K562 (cell line): ENCODE data around the gene ATP13A4. TPM values are rescaled to one million over a fixed set of nuclear protein-coding genes. Genes with fewer than 3 reads are reported as not detected.

ENCODE experiments used
- ATAC-seq: fragments of 200-7000 bp; cut with Tn5 transposase; 3 replicates; pipeline ENCODE4 v1.9.1; 2020; ENCODE audit warnings: moderate library complexity
- BruUV-seq: library from RNA; stranded (reverse); fragments of 400-500 nt; replicated peaks from 2 replicates; lab custom pipeline; 2021; lab: Mats Ljungman, UMichigan
- CTCF ChIA-PET: fragments of 300-600 bp; formaldehyde crosslinking; extraction: SDS; loops from one replicate; lab custom pipeline; 2021; ENCODE audit warnings: low intra/inter-chr PET ratio; lab: Yijun Ruan, JAX
- POLR2A ChIA-PET: fragments of 300-600, 350-650 bp; sonication (Branson Sonifier 250); formaldehyde crosslinking; extraction: SDS; loops from one replicate; lab custom pipeline; 2021; ENCODE audit warnings: antibody characterized with exemption, inconsistent platforms; lab: Yijun Ruan, JAX
- DNase-seq, 4 experiments: peaks; one replicate each; pipeline versions ENCODE4 v3.0.0 to v3.0.0-alpha.2; 2011 to 2018; ENCODE audit warnings: low spot score in 3 of 4, mixed read lengths in 3 of 4; ENCODE audit errors: extremely low read depth in 1 of 4
- FAIRE-seq: peaks from 2 replicates; lab custom pipeline; 2011; peaks lifted over from hg19 to GRCh38; lab: Jason Lieb, UNC
- H2AFZ ChIP-seq: 2 replicates; pipeline ENCODE4 v1.6.0; 2011; ENCODE audit warnings: low read depth, low read length, control low read depth, inconsistent platforms
- H3K27ac ChIP-seq: fragments of 200-600 bp; 3 replicates; pipeline ENCODE4 v1.8.0; 2011; ENCODE audit warnings: low read depth, mild to moderate bottlenecking, control low read depth, inconsistent platforms, low read length, moderate library complexity, mixed read lengths; ENCODE audit errors: extremely low read depth
- H3K27me3 ChIP-seq, 2 experiments: fragments of 300-600 bp in 1 of 2; 2 replicates in 1 of 2; 3 replicates in 1 of 2; pipeline versions ENCODE4 v1.6.0 to v1.8.0; 2011; ENCODE audit warnings: inconsistent platforms in 2 of 2, low read length in 2 of 2, mild to moderate bottlenecking in 1 of 2, mixed read lengths in 1 of 2, moderate library complexity in 1 of 2; ENCODE audit not compliant: control insufficient read depth in 2 of 2, insufficient read depth in 2 of 2
- H3K36me3 ChIP-seq: fragments of 300-600 bp; 3 replicates; pipeline ENCODE4 v1.8.0; 2011; ENCODE audit warnings: mild to moderate bottlenecking, low read length, inconsistent platforms; ENCODE audit not compliant: control insufficient read depth, insufficient read depth
- H3K4me1 ChIP-seq, 2 experiments: fragments of 200-600 bp in 1 of 2; replicated peaks in 1 of 2; 2 replicates in 1 of 2; 3 replicates in 1 of 2; pipeline versions ENCODE4 v1.5.1 to v1.8.0; 2011; ENCODE audit warnings: inconsistent platforms in 2 of 2, low read length in 2 of 2, mild to moderate bottlenecking in 1 of 2, mixed read lengths in 1 of 2, moderate library complexity in 1 of 2; ENCODE audit not compliant: control insufficient read depth in 2 of 2, insufficient read depth in 2 of 2
- H3K4me2 ChIP-seq: 2 replicates; pipeline ENCODE4 v1.6.1; 2011; ENCODE audit warnings: low read length, control low read depth, inconsistent platforms, mixed read lengths; ENCODE audit not compliant: insufficient read depth
- H3K4me3 ChIP-seq: fragments of 200-600 bp; sonication (generic), shearing (Covaris generic); 2 replicates; pipeline ENCODE4 v1.5.1; 2016; ENCODE audit warnings: control low read depth, inconsistent platforms
- H3K79me2 ChIP-seq: fragments of 200-600 bp; 3 replicates; pipeline ENCODE4 v1.8.0; 2011; ENCODE audit warnings: low read length, inconsistent platforms; ENCODE audit not compliant: control insufficient read depth, insufficient read depth
- H3K9ac ChIP-seq, 2 experiments: 2 replicates each; pipeline versions ENCODE4 v1.6.0 to v1.6.1; 2011; ENCODE audit warnings: low read depth in 2 of 2, low read length in 2 of 2, control low read depth in 1 of 2, inconsistent platforms in 1 of 2, mild to moderate bottlenecking in 1 of 2, mixed read lengths in 1 of 2; ENCODE audit not compliant: insufficient read depth in 1 of 2
- H3K9me1 ChIP-seq: one replicate; pipeline ENCODE4 v1.6.0; 2011; ENCODE audit warnings: inconsistent platforms, mild to moderate bottlenecking, low read length, moderate library complexity; ENCODE audit not compliant: control insufficient read depth, insufficient read depth
- H3K9me3 ChIP-seq: replicated peaks from 2 replicates; pipeline ENCODE4 v1.5.1; 2011; ENCODE audit warnings: low read depth, low read length, inconsistent platforms; ENCODE audit not compliant: control insufficient read depth, insufficient read depth
- H4K20me1 ChIP-seq: replicated peaks from 2 replicates; pipeline ENCODE4 v1.6.1; 2011; ENCODE audit warnings: low read length, inconsistent platforms, mixed read lengths; ENCODE audit not compliant: control insufficient read depth, insufficient read depth
- KDM5B ChIP-seq: fragments of 200-600 bp; sonication (generic); IDR thresholded peaks from 2 replicates; pipeline ENCODE4 v1.6.1; 2012; ENCODE audit warnings: low read depth, mild to moderate bottlenecking, moderate library complexity, low read length, control low read depth, inconsistent platforms; ENCODE audit not compliant: insufficient replicate concordance
- PRDM10 ChIP-seq: fragments of 450-650 bp; IDR thresholded peaks from 2 replicates; pipeline ENCODE4 v1.6.1; 2018; ENCODE audit not compliant: partially characterized antibody
- RAD51 ChIP-seq: fragments of 450-650 bp; IDR thresholded peaks from 2 replicates; pipeline ENCODE4 v1.7.1; 2016; ENCODE audit warnings: low read depth, mild to moderate bottlenecking, borderline replicate concordance
- SMC3 ChIP-seq: conservative IDR thresholded peaks from 2 replicates; pipeline ENCODE4 v1.6.1; 2011; ENCODE audit warnings: low read depth, low read length, improper control_type of control experiment; ENCODE audit not compliant: insufficient read depth
- THAP12 ChIP-seq: fragments of 250-450 bp; sonication (Bioruptor Pico); IDR thresholded peaks from 2 replicates; pipeline ENCODE4 v1.9.0; 2021; ENCODE audit warnings: mild to moderate bottlenecking, inconsistent platforms
- ZNF57 ChIP-seq: fragments of 450-650 bp; formaldehyde crosslinking; IDR thresholded peaks from 2 replicates; pipeline ENCODE4 v1.4.0; 2020; ENCODE audit warnings: mild to moderate bottlenecking, moderate library complexity
- WGBS: fragments of 100-300 bp; shearing (Covaris generic); methylation state at CpG from one replicate; pipeline ENCODE4 v1.1.6; 2016; ENCODE audit warnings: low coverage, mixed read lengths; ENCODE audit not compliant: insufficient coverage; ENCODE audit errors: missing lambda C conversion rate; 5-methylcytosine and 5-hydroxymethylcytosine counted together
- in situ Hi-C: fragments of 300-500 bp; cut with MboI; formaldehyde crosslinking; loops from 4 replicates; pipeline ENCODE4 v1.15.0; 2018; ENCODE audit warnings: inconsistent platforms, mixed read lengths
- intact Hi-C: fragments of 100-400 bp; cut with micrococcal nuclease; formaldehyde crosslinking; loops from 2 replicates; pipeline ENCODE4 v1.14.2; 2022
- polyA plus RNA-seq, 8 experiments: library from polyadenylated mRNA; depleted of rRNA in 4 of 8; stranded (reverse) in 5 of 8; unstranded in 3 of 8; fragments of >200 nt; fragmentation: Nextera tagmentation in 2 of 8; fragmentation: Illumina TruSeq in 1 of 8; extraction: Ambion mirVana in 2 of 8; extraction: Trizol in 1 of 8; gene quantifications; 2 replicates each; pipeline versions ENCODE4 v1.2.1 to v1.2.3, GENCODE V29; 2011 to 2014; ENCODE audit warnings: inconsistent platforms in 1 of 8, missing spikeins in 1 of 8
- total RNA-seq, 7 experiments: library from RNA; depleted of rRNA in 6 of 7; stranded (reverse); fragments of >200 nt in 6 of 7; fragmentation: Illumina TruSeq in 2 of 7; extraction: Trizol in 2 of 7; gene quantifications; 2 replicates each; pipeline versions ENCODE4 v1.2.1 to v1.2.3, GENCODE V29; 2011 to 2021; ENCODE audit warnings: low replicate concordance in 1 of 7

Gene ATP13A4
- total and polyA plus RNA-seq, 9 of the 15 experiments (the other 6 are each of a cell fraction or from before 2014, with no cell fraction given): 0.03 to 0.14 (median 0.07) TPM; not detected in 6

- no peak for TF ChIP-seq THAP12
- TF ChIP-seq, all 486 proteins: peak for 0
Observed at GRCh38 chr3:193573403-193574191, 18.9 kb upstream of the ATP13A4 start (continued).

- in situ Hi-C loops (loop anchor here (25.0 kb wide), 1 partner anchor 1010 kb away; no protein-coding TSS in a partner anchor), intact Hi-C loops (loop anchor here (1.0 to 5.0 kb wide), 6 partner anchors 111 to 1105 kb away; no protein-coding TSS in a partner anchor)
- DNase-seq: peak; percentile 44 to 74 (median 46)
- ATAC-seq: peak; percentile 94
- WGBS: 2% methylated on average over 10 of the region's 10 CpGs
- POLR2A ChIA-PET: no interaction called here
- Histone ChIP-seq H3K9ac (no peak overlapping the region), H3K27ac (no peak overlapping the region), H3K4me2 (no peak overlapping the region), H3K9me1 (no peaks in the 10 kb centered on the region), H2AFZ (no peak overlapping the region), H3K9me3 (no peaks in the 10 kb centered on the region), H3K27me3 (peaks cover 0 to 4% of the 10 kb centered on the region in 2 experiments; a peak in 2 of 5 replicates), H3K79me2 (no peaks in the 10 kb centered on the region), H4K20me1 (no peaks in the 10 kb centered on the region), H3K4me3 (no peak overlapping the region), H3K4me1 (no peaks in the 10 kb centered on the region), H3K36me3 (no peaks in the 10 kb centered on the region)
- FAIRE-seq: peak; percentile 97
- BruUV-seq: no TSS peak
- CTCF ChIA-PET: interaction anchor here (0.9 to 2.8 kb wide), 4 partner anchors 111 to 760 kb away, joined by 3 to 12 read pairs (median 10); no protein-coding TSS in a partner anchor
- TF ChIP-seq RAD51 (no peak), ZNF57 (no peak), SMC3 (peak; percentile 66), PRDM10 (peak; percentile 31), KDM5B (no peak)
Observed at GRCh38 chr3:193572426-193572908, 17.8 kb upstream of the ATP13A4 start.
